Activated CD4-positive, alpha-beta memory T cell treated with anti-CD3 and anti-CD28 coated beads, Interleukin-2, amount 10 ng/mL, durations not matched to agents 7 days and 5 days (primary cell): ENCODE data around the gene ZSCAN12. TPM values are rescaled to one million over a fixed set of nuclear protein-coding genes. Genes with fewer than 3 reads are reported as not detected.
"Not testable (repeated sequence)": the region's sequence is repeated elsewhere in the genome, so short reads cannot be mapped to it uniquely, and the experiment has no call there.

Experiments used
- CTCF ChIA-PET: fragments of 350-600 bp; sonication (Branson Sonifier 250); formaldehyde crosslinking; loops from one replicate; lab custom pipeline; 2021; ENCODE audit warnings: antibody characterized with exemption, inconsistent platforms; lab: Charles Lee
- POLR2A ChIA-PET: fragments of 350-600 bp; sonication (Branson Sonifier 250); formaldehyde crosslinking; loops from one replicate; lab custom pipeline; 2021; ENCODE audit warnings: antibody characterized with exemption; lab: Charles Lee
- DNase-seq: peaks from one replicate; pipeline ENCODE4 v3.0.0-alpha.2; 2020
- H3K27ac Mint-ChIP-seq: one replicate; pipeline ENCODE4 v1.8.0; 2021; ENCODE audit warnings: mild to moderate bottlenecking, mixed read lengths
- H3K27me3 Mint-ChIP-seq: one replicate; pipeline ENCODE4 v1.8.0; 2021; ENCODE audit warnings: mixed read lengths
- H3K36me3 Mint-ChIP-seq: one replicate; pipeline ENCODE4 v1.8.0; 2021; ENCODE audit warnings: low read depth, mixed read lengths
- H3K4me1 Mint-ChIP-seq: one replicate; pipeline ENCODE4 v1.8.0; 2021; ENCODE audit warnings: mixed read lengths
- H3K4me3 Mint-ChIP-seq: one replicate; pipeline ENCODE4 v1.8.0; 2021; ENCODE audit warnings: mild to moderate bottlenecking, mixed read lengths
- H3K9me3 Mint-ChIP-seq: one replicate; pipeline ENCODE4 v1.8.0; 2021; ENCODE audit warnings: mixed read lengths
- total RNA-seq, 2 experiments: library from RNA; stranded (reverse); gene quantifications; one replicate each; pipeline ENCODE4 v1.2.3, GENCODE V29; 2021

Gene ZSCAN12
- total RNA-seq, 2 experiments from 2014 or later: 4.6 to 4.9 TPM

DNA sequence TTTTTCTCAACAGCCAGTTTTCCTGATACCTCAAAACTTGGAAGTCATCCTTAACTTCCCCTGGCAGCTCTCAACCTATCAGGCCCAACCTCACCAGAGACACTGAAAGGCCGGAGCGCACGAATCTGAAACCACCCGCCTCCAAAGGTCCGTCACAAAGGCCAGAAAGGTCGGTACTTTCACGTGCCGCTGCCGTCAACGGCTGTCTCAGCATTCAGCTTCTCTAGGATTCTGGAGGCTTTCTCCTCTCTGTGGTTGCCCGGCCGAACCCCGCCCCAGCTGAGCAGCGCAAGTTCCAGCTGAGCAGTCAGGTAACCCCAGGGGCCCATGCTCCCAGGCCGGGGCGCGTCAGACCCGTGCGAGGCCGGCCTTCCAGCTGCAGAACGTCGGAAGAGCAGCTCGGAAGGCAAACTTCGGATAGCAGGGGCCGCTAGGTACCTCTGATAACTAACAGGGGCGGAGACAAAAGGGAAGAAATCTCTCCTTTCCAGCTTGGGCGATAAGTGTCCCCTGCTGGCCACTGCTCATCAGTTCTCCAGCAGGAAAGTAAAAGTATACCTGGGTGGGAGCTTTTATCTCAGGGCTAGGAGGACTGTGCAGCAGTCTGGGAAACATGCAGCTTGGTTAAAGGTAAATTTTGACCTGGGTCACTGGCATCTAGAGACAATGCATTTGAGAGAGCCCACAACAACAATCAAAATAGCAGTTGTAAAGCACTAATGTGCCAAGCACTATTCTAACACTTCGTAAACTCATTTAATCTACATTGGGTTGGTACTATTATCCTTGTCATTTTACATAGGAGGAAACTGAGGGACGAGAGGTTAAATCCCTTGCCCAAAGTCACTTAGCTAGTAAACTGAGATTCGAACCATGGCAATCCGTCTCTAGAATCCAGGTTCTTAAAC, 16.1 kb downstream of the ZSCAN12 start:
- no peak for DNase-seq
- no peak overlapping the region for H3K27ac Mint-ChIP-seq
- CTCF ChIA-PET: interaction anchor here (2.8 kb wide), 1 partner anchor 27 kb away, joined by 9 read pairs; no protein-coding TSS in a partner anchor

DNA sequence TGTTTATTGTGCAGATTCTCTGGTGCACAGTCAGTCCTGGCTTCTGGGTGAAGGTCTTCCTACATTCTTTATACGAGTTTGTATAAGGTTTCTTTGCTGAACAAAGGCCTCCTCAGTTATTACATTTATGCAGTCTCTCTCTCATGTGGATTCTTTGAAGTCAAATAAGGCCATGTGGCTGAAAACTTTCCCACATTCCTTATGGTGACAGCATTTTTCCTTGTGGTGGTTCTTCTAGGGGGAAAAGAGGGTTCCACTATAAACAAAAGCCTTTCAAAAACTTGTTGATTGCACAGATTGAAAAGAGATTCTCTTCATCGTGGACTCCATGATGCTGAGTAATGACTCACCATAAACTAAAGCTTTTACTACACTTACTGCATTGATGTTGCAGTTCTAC, 19.2 kb downstream of the ZSCAN12 start:
- peaks cover 8% of the 10 kb centered on the region for H3K9me3 Mint-ChIP-seq
- POLR2A ChIA-PET: no interaction called here
- CTCF ChIA-PET: no interaction called here

More for the DNA sequence above, 16.1 kb downstream of the ZSCAN12 start:
- Mint-ChIP-seq H3K4me3 (no peak overlapping the region), H3K36me3 (peaks cover 76% of the 10 kb centered on the region), H3K27me3 (no peaks in the 10 kb centered on the region), H3K9me3 (peaks cover 4% of the 10 kb centered on the region), H3K4me1 (peaks cover 2% of the 10 kb centered on the region)
- POLR2A ChIA-PET: interaction anchor here (0.9 to 1.2 kb wide), 2 partner anchors 13 to 460 kb away, joined by 3 to 4 read pairs; no protein-coding TSS in a partner anchor

DNA sequence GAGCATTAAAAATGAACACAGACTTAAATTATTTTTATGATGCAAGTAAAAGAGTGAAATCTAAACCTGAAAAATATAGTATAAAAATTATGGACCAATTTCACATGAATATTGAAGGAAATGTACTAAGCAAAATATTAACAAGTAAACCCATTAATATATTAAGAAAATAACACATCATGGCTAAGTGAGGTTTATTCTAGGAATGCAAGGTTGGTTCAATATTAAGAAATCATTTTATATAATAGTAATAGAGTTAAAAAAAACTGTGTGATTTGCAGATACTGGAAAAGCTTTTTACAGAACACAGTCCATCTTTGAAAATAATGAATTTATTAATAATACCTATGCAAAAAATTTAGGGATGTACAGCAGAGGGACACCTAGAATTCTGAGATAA, 20.9 kb downstream of the ZSCAN12 start:
- peaks cover 8% of the 10 kb centered on the region for H3K9me3 Mint-ChIP-seq
- DNase-seq: no peak
- CTCF ChIA-PET: no interaction called here
- H3K36me3 Mint-ChIP-seq: peaks cover 43% of the 10 kb centered on the region
- H3K27ac Mint-ChIP-seq: no peak overlapping the region
- H3K27me3 Mint-ChIP-seq: no peaks in the 10 kb centered on the region
- no peak overlapping the region for H3K4me3 Mint-ChIP-seq
- POLR2A ChIA-PET: no interaction called here
- peaks cover 2% of the 10 kb centered on the region for H3K4me1 Mint-ChIP-seq

More for the DNA sequence above, 19.2 kb downstream of the ZSCAN12 start:
- Mint-ChIP-seq H3K4me1 (peaks cover 2% of the 10 kb centered on the region), H3K27me3 (no peaks in the 10 kb centered on the region), H3K27ac (no peak overlapping the region), H3K4me3 (no peak overlapping the region), H3K36me3 (peaks cover 57% of the 10 kb centered on the region)
- DNase-seq: no peak

DNA sequence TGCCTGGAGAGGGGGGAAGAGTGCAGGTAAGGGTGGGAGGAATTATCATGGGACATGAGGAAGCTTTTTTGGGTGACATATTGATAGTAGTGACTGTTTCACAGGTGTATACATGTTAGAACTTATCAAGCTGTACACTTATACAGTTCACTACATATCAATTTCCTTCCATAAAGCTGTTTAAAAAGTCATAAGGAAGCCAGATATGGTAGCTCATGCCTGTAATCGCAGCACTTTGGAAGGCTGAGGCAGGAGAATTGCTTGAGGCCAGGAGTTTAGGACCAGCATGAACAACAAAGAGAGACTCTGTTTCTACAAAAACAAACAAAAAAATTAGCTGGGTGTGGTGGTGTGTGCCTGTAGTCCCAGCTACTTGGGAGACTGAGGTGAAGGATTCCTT, 21.7 kb downstream of the ZSCAN12 start:
- Mint-ChIP-seq H3K4me3 (no peak overlapping the region), H3K9me3 (peaks cover 8% of the 10 kb centered on the region), H3K4me1 (no peaks in the 10 kb centered on the region), H3K27me3 (no peaks in the 10 kb centered on the region), H3K36me3 (peaks cover 39% of the 10 kb centered on the region), H3K27ac (no peak overlapping the region)
- DNase-seq: no peak
- ChIA-PET POLR2A (no interaction called here), CTCF (interaction anchor here (0.6 to 1.3 kb wide), 2 partner anchors 22 to 1132 kb away, joined by 3 read pairs; no protein-coding TSS in a partner anchor)

DNA sequence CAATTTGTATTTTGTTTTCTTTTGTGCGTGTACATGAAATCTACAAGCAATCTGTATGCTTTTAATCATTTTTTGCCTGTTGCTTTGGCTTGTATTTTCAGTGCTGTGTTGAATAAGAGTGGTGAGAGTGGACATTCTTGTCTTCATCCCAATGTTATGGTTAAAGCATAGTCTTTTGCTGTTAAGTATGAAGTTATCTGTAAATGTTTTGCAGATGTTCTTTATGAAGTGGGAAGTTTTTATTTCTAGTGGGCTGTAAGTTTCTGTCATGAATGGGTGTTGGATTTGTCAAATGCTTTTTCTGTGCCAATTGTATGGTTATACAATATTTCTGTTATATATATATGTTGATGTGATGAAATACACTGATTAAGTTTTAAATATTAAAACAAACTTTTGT, 25.6 kb downstream of the ZSCAN12 start:
- DNase-seq: no peak
- Mint-ChIP-seq H3K36me3 (peaks cover 8% of the 10 kb centered on the region), H3K9me3 (peaks cover 4% of the 10 kb centered on the region), H3K4me3 (no peak overlapping the region), H3K27ac (no peak overlapping the region), H3K4me1 (no peaks in the 10 kb centered on the region), H3K27me3 (no peaks in the 10 kb centered on the region)
- ChIA-PET CTCF (no interaction called here), POLR2A (no interaction called here)

DNA sequence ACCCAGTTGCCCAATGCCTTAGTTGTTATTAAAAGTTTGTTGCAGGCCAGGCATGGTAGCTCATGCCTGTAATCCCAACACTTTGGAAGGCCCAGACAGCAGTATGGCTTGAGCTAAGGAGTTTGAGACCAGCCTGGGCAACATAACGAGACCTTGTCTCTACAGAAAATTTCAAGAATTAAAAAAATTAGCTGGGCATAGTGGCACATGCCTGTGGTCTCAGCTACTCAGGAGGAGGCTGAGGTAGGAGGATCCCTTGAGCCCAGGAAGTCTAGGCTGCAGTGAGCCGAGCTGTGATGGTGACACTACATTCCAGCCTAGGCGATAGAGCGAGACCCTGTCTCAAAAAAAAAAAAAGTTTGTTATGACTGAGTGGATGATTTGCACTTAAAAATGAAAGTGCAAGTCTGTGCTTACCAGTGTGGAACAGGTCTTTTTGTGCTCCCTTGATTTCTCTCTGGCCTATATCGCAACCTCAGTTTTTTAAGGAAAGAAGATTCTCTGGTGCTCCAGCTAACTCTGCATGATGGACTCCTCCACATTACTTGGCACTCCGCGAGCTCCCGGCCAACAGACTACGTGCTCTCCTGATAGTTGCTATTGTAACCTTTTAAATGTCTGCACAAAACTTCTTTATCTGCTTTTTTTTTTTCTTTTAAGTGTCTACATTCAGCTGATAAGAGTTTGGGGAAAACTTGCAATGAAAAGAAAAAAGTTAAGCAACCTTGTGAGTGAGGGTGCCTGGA, 27.7 kb downstream of the ZSCAN12 start:
- H3K9me3 Mint-ChIP-seq: no peaks in the 10 kb centered on the region
- ChIA-PET POLR2A (no interaction called here), CTCF (interaction anchor here (0.7 to 1.2 kb wide), 3 partner anchors 13 to 22 kb away, joined by 3 to 4 read pairs (median 3); partner anchors contain the start of gene ZKSCAN3)
- H3K36me3 Mint-ChIP-seq: no peaks in the 10 kb centered on the region
- no peaks in the 10 kb centered on the region for H3K27me3 Mint-ChIP-seq
- no peak overlapping the region for H3K4me3 Mint-ChIP-seq
- no peak overlapping the region for H3K27ac Mint-ChIP-seq
- no peak for DNase-seq
- H3K4me1 Mint-ChIP-seq: no peaks in the 10 kb centered on the region

DNA sequence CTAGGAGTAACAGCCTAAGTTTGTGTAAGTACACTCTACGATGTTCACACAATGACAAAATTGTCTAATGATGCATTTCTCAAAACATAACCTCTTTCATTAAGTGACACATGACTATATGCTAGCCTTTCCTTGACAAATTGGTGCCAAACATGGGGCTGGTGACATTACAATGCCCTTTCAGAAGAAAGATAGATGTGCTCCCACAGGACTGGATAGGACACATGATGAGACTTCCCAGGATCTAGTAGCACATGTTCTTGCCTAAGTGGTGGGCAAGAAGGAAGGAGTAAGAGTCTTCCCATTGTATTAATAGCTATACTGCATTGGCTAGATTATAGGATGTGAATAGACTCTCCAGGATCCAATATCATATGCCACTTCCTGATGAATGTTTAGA, 28.3 kb downstream of the ZSCAN12 start:
- H3K36me3 Mint-ChIP-seq: peaks cover 4% of the 10 kb centered on the region
- CTCF ChIA-PET: interaction anchor here (1.0 to 1.2 kb wide), 2 partner anchors 12 to 15 kb away, joined by 3 read pairs; no protein-coding TSS in a partner anchor

DNA sequence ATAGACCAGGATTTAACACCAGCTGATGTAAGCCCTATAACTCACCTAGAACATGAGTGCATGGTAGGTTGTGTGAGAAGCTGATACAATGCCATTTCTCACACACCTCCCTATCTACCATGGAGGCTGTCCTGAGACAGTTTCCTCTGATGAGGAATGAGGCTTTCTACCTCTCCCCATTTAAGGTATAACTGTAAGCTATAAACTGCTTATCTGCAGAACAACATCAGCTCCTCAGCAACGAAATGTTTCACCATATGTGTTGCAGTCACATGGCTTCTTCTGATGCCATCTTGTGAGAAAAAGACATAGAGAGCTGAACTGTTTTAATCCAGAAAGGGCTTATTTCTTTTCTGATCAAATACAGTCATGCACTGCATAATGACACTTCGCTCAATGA, 29.1 kb downstream of the ZSCAN12 start:
- H3K36me3 Mint-ChIP-seq: peaks cover 12% of the 10 kb centered on the region
- ChIA-PET POLR2A (interaction anchor here (1.2 kb wide), 1 partner anchor 13 kb away, joined by 4 read pairs; no protein-coding TSS in a partner anchor), CTCF (interaction anchor here (1.0 kb wide), 1 partner anchor 14 kb away, joined by 3 read pairs; no protein-coding TSS in a partner anchor)

More for the DNA sequence above, 28.3 kb downstream of the ZSCAN12 start:
- no peaks in the 10 kb centered on the region for H3K9me3 Mint-ChIP-seq
- DNase-seq: no peak
- H3K4me3 Mint-ChIP-seq: no peak overlapping the region
- H3K27ac Mint-ChIP-seq: no peak overlapping the region
- POLR2A ChIA-PET: no interaction called here
- H3K4me1 Mint-ChIP-seq: no peaks in the 10 kb centered on the region
- no peaks in the 10 kb centered on the region for H3K27me3 Mint-ChIP-seq

DNA sequence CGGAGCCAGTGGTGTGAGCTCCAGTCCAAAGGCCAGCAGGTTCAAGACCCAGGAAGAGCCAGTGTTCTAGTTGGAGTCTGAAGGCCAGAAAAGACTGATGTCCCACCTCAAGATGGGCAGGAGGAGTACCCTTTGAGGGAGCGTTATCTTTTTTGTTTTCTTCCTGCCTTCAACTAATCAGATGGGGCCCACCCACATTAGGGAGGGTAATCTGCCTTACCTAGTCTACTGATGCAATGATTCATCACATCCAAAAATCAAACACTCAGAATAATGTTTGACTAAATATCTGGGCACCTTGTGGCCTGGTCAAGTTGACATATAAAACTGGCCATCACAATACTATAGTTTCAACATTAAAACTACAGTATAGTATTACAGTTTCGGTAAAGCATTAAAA, 30.1 kb downstream of the ZSCAN12 start:
- no peak overlapping the region for H3K4me3 Mint-ChIP-seq
- H3K27ac Mint-ChIP-seq: no peak overlapping the region
- no peak for DNase-seq
- no peaks in the 10 kb centered on the region for H3K4me1 Mint-ChIP-seq
- no peaks in the 10 kb centered on the region for H3K9me3 Mint-ChIP-seq
- CTCF ChIA-PET: no interaction called here
- no peaks in the 10 kb centered on the region for H3K27me3 Mint-ChIP-seq
- peaks cover 19% of the 10 kb centered on the region for H3K36me3 Mint-ChIP-seq
- POLR2A ChIA-PET: no interaction called here

More for the DNA sequence above, 29.1 kb downstream of the ZSCAN12 start:
- no peaks in the 10 kb centered on the region for H3K4me1 Mint-ChIP-seq
- H3K27ac Mint-ChIP-seq: no peak overlapping the region
- no peak overlapping the region for H3K4me3 Mint-ChIP-seq
- H3K27me3 Mint-ChIP-seq: no peaks in the 10 kb centered on the region
- no peaks in the 10 kb centered on the region for H3K9me3 Mint-ChIP-seq
- no peak for DNase-seq

DNA sequence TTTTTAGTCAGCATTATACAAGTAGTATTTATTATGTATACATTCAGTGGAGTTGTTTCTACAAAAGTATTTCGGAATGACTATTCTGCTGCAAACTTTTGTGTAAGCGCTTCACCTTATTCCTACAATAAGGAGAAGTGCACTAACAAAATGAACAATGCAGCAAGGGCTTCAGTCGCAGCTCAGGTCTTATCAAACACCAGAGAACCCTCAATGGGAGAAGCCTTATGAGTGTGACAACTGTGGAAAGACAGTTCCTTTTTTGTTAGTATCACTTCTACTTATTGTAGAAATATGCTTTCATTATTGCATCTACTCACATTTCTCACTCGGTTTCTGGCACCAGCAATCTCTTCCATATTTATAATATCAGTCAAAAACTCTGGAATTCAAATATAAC, 31.0 kb downstream of the ZSCAN12 start:
- Mint-ChIP-seq H3K36me3 (peaks cover 22% of the 10 kb centered on the region), H3K27ac (no peak overlapping the region), H3K4me3 (no peak overlapping the region), H3K9me3 (no peaks in the 10 kb centered on the region), H3K27me3 (no peaks in the 10 kb centered on the region), H3K4me1 (no peaks in the 10 kb centered on the region)
- POLR2A ChIA-PET: no interaction called here
- CTCF ChIA-PET: no interaction called here
- no peak for DNase-seq

DNA sequence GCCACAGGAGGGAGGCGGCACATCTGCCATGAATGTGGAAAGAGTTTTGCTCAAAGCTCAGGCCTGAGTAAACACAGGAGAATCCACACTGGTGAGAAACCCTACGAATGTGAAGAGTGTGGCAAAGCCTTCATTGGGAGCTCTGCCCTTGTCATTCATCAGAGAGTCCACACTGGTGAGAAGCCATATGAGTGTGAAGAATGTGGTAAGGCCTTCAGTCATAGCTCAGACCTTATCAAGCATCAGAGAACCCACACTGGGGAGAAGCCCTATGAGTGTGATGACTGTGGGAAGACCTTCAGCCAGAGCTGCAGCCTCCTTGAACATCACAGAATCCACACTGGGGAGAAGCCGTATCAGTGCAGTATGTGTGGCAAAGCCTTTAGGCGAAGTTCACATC, 34.0 kb downstream of the ZSCAN12 start:
- H3K4me3 Mint-ChIP-seq, CTCF ChIA-PET, H3K4me1 Mint-ChIP-seq, H3K9me3 Mint-ChIP-seq, DNase-seq, H3K27ac Mint-ChIP-seq, H3K27me3 Mint-ChIP-seq, POLR2A ChIA-PET: not testable (repeated sequence)
- peaks cover 22% of the 10 kb centered on the region for H3K36me3 Mint-ChIP-seq

DNA sequence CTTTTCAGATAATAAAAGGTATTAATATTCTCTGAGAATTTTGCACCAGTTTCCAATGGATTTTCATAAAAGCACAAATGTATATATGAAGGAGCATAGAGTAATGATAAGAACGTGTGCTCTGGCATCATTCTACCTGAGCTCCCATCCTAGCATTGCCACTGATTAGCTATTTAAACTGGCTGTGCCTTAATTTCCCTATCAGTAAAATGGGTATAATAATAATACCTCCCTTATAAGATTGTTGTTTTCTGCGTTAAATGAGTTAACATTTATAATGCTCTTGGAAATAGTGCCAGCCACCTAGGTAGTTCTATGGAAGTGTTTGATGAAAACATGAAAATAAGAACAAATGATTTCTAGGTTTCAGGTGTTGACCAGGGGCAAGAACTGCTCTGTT, 38.6 kb downstream of the ZSCAN12 start:
- H3K27ac Mint-ChIP-seq: no peak overlapping the region

DNA sequence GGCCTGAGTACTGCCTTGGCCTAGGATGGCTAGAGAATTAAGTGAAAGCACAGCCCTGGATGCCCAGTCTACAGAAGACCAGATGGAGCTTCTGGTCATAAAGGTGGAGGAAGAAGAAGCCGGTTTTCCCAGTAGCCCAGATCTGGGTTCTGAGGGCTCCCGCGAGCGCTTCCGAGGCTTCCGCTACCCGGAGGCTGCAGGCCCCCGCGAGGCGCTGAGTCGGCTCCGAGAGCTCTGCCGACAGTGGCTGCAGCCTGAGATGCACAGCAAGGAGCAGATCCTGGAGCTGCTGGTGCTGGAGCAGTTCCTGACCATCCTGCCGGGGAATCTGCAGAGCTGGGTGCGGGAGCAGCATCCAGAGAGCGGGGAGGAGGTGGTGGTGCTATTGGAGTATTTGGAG, 40.0 kb downstream of the ZSCAN12 start:
- H3K27me3 Mint-ChIP-seq, DNase-seq, POLR2A ChIA-PET, H3K4me3 Mint-ChIP-seq, H3K36me3 Mint-ChIP-seq, H3K27ac Mint-ChIP-seq, H3K9me3 Mint-ChIP-seq: not testable (repeated sequence)
- CTCF ChIA-PET: interaction anchor here (1.6 kb wide), 1 partner anchor 12 kb away, joined by 3 read pairs; no protein-coding TSS in a partner anchor
- peaks cover 12% of the 10 kb centered on the region for H3K4me1 Mint-ChIP-seq

More for the DNA sequence above, 38.6 kb downstream of the ZSCAN12 start:
- CTCF ChIA-PET: no interaction called here
- peaks cover 15% of the 10 kb centered on the region for H3K36me3 Mint-ChIP-seq
- POLR2A ChIA-PET: no interaction called here
- H3K9me3 Mint-ChIP-seq: no peaks in the 10 kb centered on the region
- DNase-seq: no peak
- H3K4me3 Mint-ChIP-seq: no peak overlapping the region
- peaks cover 4% of the 10 kb centered on the region for H3K4me1 Mint-ChIP-seq
- no peaks in the 10 kb centered on the region for H3K27me3 Mint-ChIP-seq
